Stimulated activated CD8-positive, alpha-beta memory T cell treated with anti-CD3 and anti-CD28 coated beads, Interleukin-2, amount 100 ng/mL, for 1 hour (primary cell): ENCODE data around the gene GPR142.

Experiments
- DNase-seq, 2 donors: peaks; one replicate each; pipeline ENCODE4 v3.0.0-alpha.2; 2020; ENCODE audit warnings: low read depth in 2 of 2

GPR142 gene

GRCh38 chr17:74344658-74345057 is 22.6 kb upstream of the GPR142 start:
- no peak for DNase-seq

GRCh38 chr17:74345433-74346241 is 21.7 kb upstream of the GPR142 start:
- DNase-seq, result no peak

- no peak for DNase-seq
Observed at GRCh38 chr17:74347646-74348045, 19.7 kb upstream of the GPR142 start.

- DNase-seq, result no peak
Observed at GRCh38 chr17:74349120-74349519, 18.2 kb upstream of the GPR142 start.

- DNase-seq, result no peak
Observed at GRCh38 chr17:74350486-74350885, 16.8 kb upstream of the GPR142 start.

GRCh38 chr17:74351552-74352210 is 15.6 kb upstream of the GPR142 start:
- no peak for DNase-seq

- DNase-seq, result no peak
Observed at GRCh38 chr17:74353446-74354060, 13.8 kb upstream of the GPR142 start.

GRCh38 chr17:74354123-74354522 is 13.2 kb upstream of the GPR142 start:
- DNase-seq, result peak in 1 of 2 donors; percentile 21

GRCh38 chr17:74354561-74354960 is 12.7 kb upstream of the GPR142 start:
- no peak for DNase-seq

GRCh38 chr17:74355065-74355464 is 12.2 kb upstream of the GPR142 start:
- no peak for DNase-seq

GRCh38 chr17:74356646-74357465 is 10.4 kb upstream of the GPR142 start:
- DNase-seq, result no peak

- DNase-seq, result no peak
Observed at GRCh38 chr17:74357466-74357809, 9.9 kb upstream of the GPR142 start.

- no peak for DNase-seq
Observed at GRCh38 chr17:74358697-74359096, 8.6 kb upstream of the GPR142 start.

- DNase-seq, result no peak
Observed at GRCh38 chr17:74359916-74360315, 7.4 kb upstream of the GPR142 start.

- no peak for DNase-seq
Observed at GRCh38 chr17:74360899-74361229, 6.4 kb upstream of the GPR142 start.

GRCh38 chr17:74361230-74362068 is 5.9 kb upstream of the GPR142 start, which contains the start of gene BTBD17:
BTBD17 (minus strand) TSS chr17:74361868; CDS start chr17:74361819, 49 bp downstream.
- no peak for DNase-seq

GRCh38 chr17:74362069-74362405 is 5.3 kb upstream of the GPR142 start:
- DNase-seq, result no peak

GRCh38 chr17:74362810-74363498 is 4.4 kb upstream of the GPR142 start:
- DNase-seq, result no peak

GRCh38 chr17:74368341-74369081 is 1.2 kb downstream of the GPR142 start:
- peak; percentile 50 to 56 for DNase-seq

- peak; percentile 23 to 49 for DNase-seq
Observed at GRCh38 chr17:74369221-74369620, 1.9 kb downstream of the GPR142 start.
